Endothelial cell of umbilical vein (primary cell): Measurements from ENCODE around the gene DYNLL2. TPM values are rescaled to one million over a fixed set of nuclear protein-coding genes. Genes with fewer than 3 reads are reported as not detected.

Source experiments
- BruUV-seq: library from RNA; stranded (reverse); fragments of 400-500 nt; replicated peaks from 2 replicates; lab custom pipeline; 2021; lab: Mats Ljungman, UMichigan
- CTCF ChIA-PET: fragments of 300-600, 350-600 bp; sonication (Branson Sonifier 250); formaldehyde crosslinking; loops from one replicate; lab custom pipeline; 2021; ENCODE audit warnings: antibody characterized with exemption, inconsistent platforms; lab: Charles Lee
- POLR2A ChIA-PET: fragments of 300-600, 350-600 bp; sonication (Branson Sonifier 250); formaldehyde crosslinking; loops from one replicate; lab custom pipeline; 2021; ENCODE audit warnings: antibody characterized with exemption, inconsistent platforms; lab: Charles Lee
- DNase-seq: peaks from one replicate; pipeline ENCODE4 v3.0.0-alpha.2; 2011; ENCODE audit warnings: low read depth, low spot score
- FAIRE-seq: peaks from 2 replicates; lab custom pipeline; 2011; peaks lifted over from hg19 to GRCh38; lab: Jason Lieb, UNC
- H2AFZ ChIP-seq: 2 replicates; pipeline ENCODE4 v1.6.0; 2012; ENCODE audit warnings: low read depth, low read length, control low read depth, inconsistent platforms
- H3K27ac ChIP-seq: 2 replicates; pipeline ENCODE4 v1.5.1; 2011; ENCODE audit warnings: low read depth, mild to moderate bottlenecking, control low read depth, low read length, moderate library complexity; ENCODE audit not compliant: insufficient read depth
- H3K27me3 ChIP-seq, 2 experiments: 2 replicates each; pipeline versions ENCODE4 v1.6.0 to v1.6.1; 2011; ENCODE audit warnings: low read length in 2 of 2, mixed read lengths in 1 of 2; ENCODE audit not compliant: control insufficient read depth in 2 of 2, insufficient read depth in 2 of 2
- H3K36me3 ChIP-seq, 2 experiments: 2 replicates in 1 of 2; 3 replicates in 1 of 2; pipeline ENCODE4 v1.5.1; 2011; ENCODE audit warnings: low read length in 2 of 2, mild to moderate bottlenecking in 1 of 2, moderate library complexity in 1 of 2; ENCODE audit not compliant: control insufficient read depth in 2 of 2, insufficient read depth in 2 of 2; ENCODE audit errors: extremely low read depth in 1 of 2
- H3K4me1 ChIP-seq: 3 replicates; pipeline ENCODE4 v1.5.1; 2011; ENCODE audit warnings: mild to moderate bottlenecking, low read length; ENCODE audit not compliant: control insufficient read depth, insufficient read depth; ENCODE audit errors: extremely low read depth
- H3K4me2 ChIP-seq: 2 replicates; pipeline ENCODE4 v1.6.1; 2011; ENCODE audit warnings: low read length, control low read depth, mixed read lengths; ENCODE audit not compliant: insufficient read depth
- H3K4me3 ChIP-seq, 3 experiments: fragments of 200-600 bp in 1 of 3; sonication (generic), shearing (Covaris generic) in 1 of 3; replicated peaks in 1 of 3; 2 replicates each; pipeline ENCODE4 v1.5.1; 2011 to 2016; ENCODE audit warnings: control low read depth in 3 of 3, low read length in 3 of 3, mild to moderate bottlenecking in 2 of 3, inconsistent platforms in 1 of 3, low read depth in 1 of 3, moderate library complexity in 1 of 3; ENCODE audit not compliant: insufficient read depth in 1 of 3
- H3K79me2 ChIP-seq: 2 replicates; pipeline ENCODE4 v1.6.0; 2012; ENCODE audit warnings: low read length, inconsistent platforms; ENCODE audit not compliant: control insufficient read depth, insufficient read depth
- H3K9ac ChIP-seq: replicated peaks from 2 replicates; pipeline ENCODE3; 2011; ENCODE audit warnings: low read length, control low read depth; ENCODE audit not compliant: insufficient read depth; ENCODE audit errors: extremely low read depth
- H3K9me1 ChIP-seq: replicated peaks from 3 replicates; pipeline ENCODE4 v1.6.0; 2011; ENCODE audit warnings: mild to moderate bottlenecking, low read length; ENCODE audit not compliant: control insufficient read depth, insufficient read depth; ENCODE audit errors: extremely low read depth
- H3K9me3 ChIP-seq: replicated peaks from 2 replicates; pipeline ENCODE4 v1.5.1; 2012; ENCODE audit warnings: low read length, inconsistent platforms; ENCODE audit not compliant: control insufficient read depth, insufficient read depth
- H4K20me1 ChIP-seq: replicated peaks from 2 replicates; pipeline ENCODE3; 2011; ENCODE audit warnings: mild to moderate bottlenecking, low read length; ENCODE audit not compliant: control insufficient read depth, insufficient read depth; ENCODE audit errors: extremely low read depth
- EZH2 ChIP-seq: IDR thresholded peaks from 2 replicates; pipeline ENCODE4 v1.6.1; 2012; ENCODE audit warnings: borderline replicate concordance, low read depth, mild to moderate bottlenecking, moderate library complexity, low read length, inconsistent platforms; ENCODE audit not compliant: severe bottlenecking
- FOS ChIP-seq: IDR thresholded peaks from 2 replicates; pipeline ENCODE4 v1.6.1; 2011; ENCODE audit warnings: mild to moderate bottlenecking, low read length, moderate library complexity, borderline replicate concordance; ENCODE audit not compliant: insufficient read depth
- GATA2 ChIP-seq: IDR thresholded peaks from 2 replicates; pipeline ENCODE4 v1.7.0; 2011; ENCODE audit warnings: low read depth, mild to moderate bottlenecking, moderate library complexity, mixed read lengths, low read length; ENCODE audit not compliant: insufficient read length, insufficient read depth
- JUN ChIP-seq: IDR thresholded peaks from 2 replicates; pipeline ENCODE4 v1.6.1; 2011; ENCODE audit warnings: borderline replicate concordance, low read depth; ENCODE audit not compliant: insufficient read length, insufficient read depth
- MYC ChIP-seq: IDR thresholded peaks from one replicate; pipeline ENCODE4 v1.6.1; 2011; ENCODE audit warnings: mild to moderate bottlenecking, low read depth, low read length
- POLR2A ChIP-seq: IDR thresholded peaks from 2 replicates; pipeline ENCODE4 v1.6.1; 2012; ENCODE audit warnings: low read depth, mild to moderate bottlenecking, control low read depth, low read length
- POLR2AphosphoS5 ChIP-seq: IDR thresholded peaks from 2 replicates; pipeline ENCODE4 v1.6.1; 2012; ENCODE audit warnings: low read depth, mild to moderate bottlenecking, control low read depth, low read length, moderate library complexity; ENCODE audit not compliant: insufficient read depth
- dilution Hi-C: fragments of 300-500 bp; cut with MboI; formaldehyde crosslinking; loops from one replicate; pipeline ENCODE4 v1.15.0; 2019; ENCODE audit warnings: low sequenced_read_pairs; ENCODE audit not compliant: extremely low pct_ligation_motif_present
- intact Hi-C: fragments of 100-400 bp; cut with micrococcal nuclease; formaldehyde crosslinking; loops from one replicate; pipeline ENCODE4 v1.10.0; 2022
- polyA plus RNA-seq, 4 experiments: library from polyadenylated mRNA; depleted of rRNA in 3 of 4; stranded (reverse) in 3 of 4; unstranded in 1 of 4; fragments of >200 nt; gene quantifications; 2 replicates each; pipeline versions ENCODE4 v1.2.1 to v1.2.3, GENCODE V29; 2011 to 2012; ENCODE audit warnings: missing spikeins in 1 of 4
- total RNA-seq: library from RNA; stranded (reverse); gene quantifications from 2 replicates; pipeline ENCODE4 v1.2.3, GENCODE V29; 2021
- TF ChIP-seq, protein P1 (sequence below): IDR thresholded peaks from 2 replicates; pipeline ENCODE4 v1.6.1; 2011; ENCODE audit not compliant: insufficient read depth, insufficient read length
- TF ChIP-seq, protein P2 (sequence below), 2 donors: IDR thresholded peaks; 1 replicate in 1 of 2; 2 replicates in 1 of 2; pipeline ENCODE4 v1.5.1; 2011; ENCODE audit warnings: low read length in 2 of 2, mild to moderate bottlenecking in 2 of 2, moderate library complexity in 2 of 2, control low read depth in 1 of 2, inconsistent platforms in 1 of 2, low read depth in 1 of 2; ENCODE audit not compliant: insufficient read depth in 1 of 2; ENCODE audit errors: extremely low read depth in 1 of 2

Gene DYNLL2
- total and polyA plus RNA-seq, 2 donors (not counting 3 experiments of a cell fraction or from before 2014, with no cell fraction given), result 7.4 to 19.0 TPM

DNA sequence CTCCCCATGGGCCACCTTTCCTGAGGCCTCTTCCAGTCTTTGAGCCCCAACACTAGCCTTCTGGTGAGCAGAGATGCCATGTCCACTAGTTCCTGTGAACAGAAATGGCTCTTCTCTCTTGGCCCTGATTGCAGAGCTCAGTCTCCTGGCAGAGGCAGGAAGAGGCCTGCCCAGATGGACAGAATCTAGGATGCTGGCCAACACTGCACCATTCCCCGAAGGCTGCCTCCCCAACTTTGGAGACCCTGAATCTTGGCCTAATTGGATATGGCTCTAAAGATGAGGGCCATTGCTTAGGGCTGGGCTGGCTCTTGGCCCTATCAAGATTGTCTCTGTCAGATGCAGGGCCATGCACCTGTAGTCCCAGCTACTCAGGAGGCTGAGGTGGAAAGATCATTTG is 18.0 kb upstream of the DYNLL2 start:
- Histone ChIP-seq H3K4me2 (no peak overlapping the region), H3K27me3 (peaks cover 0 to 10% of the 10 kb centered on the region in 2 experiments), H2AFZ (no peak overlapping the region), H3K9ac (no peak overlapping the region), H3K4me1 (no peaks in the 10 kb centered on the region), H3K9me1 (no peaks in the 10 kb centered on the region), H3K4me3 (no peak overlapping the region), H3K9me3 (no peaks in the 10 kb centered on the region), H3K27ac (no peak overlapping the region), H3K36me3 (no peaks in the 10 kb centered on the region), H4K20me1 (no peaks in the 10 kb centered on the region), H3K79me2 (no peaks in the 10 kb centered on the region)
- no peak for DNase-seq
- POLR2A ChIA-PET, result no interaction called here
- intact Hi-C loops (no loop called here), dilution Hi-C loops (no loop called here)
- TF ChIP-seq POLR2A (no peak), GATA2 (no peak), JUN (no peak), EZH2 (no peak), MYC (no peak), POLR2AphosphoS5 (no peak), FOS (no peak)
- TF ChIP-seq, protein P1, sequence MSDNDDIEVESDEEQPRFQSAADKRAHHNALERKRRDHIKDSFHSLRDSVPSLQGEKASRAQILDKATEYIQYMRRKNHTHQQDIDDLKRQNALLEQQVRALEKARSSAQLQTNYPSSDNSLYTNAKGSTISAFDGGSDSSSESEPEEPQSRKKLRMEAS, result no peak
- TF ChIP-seq, protein P2, sequence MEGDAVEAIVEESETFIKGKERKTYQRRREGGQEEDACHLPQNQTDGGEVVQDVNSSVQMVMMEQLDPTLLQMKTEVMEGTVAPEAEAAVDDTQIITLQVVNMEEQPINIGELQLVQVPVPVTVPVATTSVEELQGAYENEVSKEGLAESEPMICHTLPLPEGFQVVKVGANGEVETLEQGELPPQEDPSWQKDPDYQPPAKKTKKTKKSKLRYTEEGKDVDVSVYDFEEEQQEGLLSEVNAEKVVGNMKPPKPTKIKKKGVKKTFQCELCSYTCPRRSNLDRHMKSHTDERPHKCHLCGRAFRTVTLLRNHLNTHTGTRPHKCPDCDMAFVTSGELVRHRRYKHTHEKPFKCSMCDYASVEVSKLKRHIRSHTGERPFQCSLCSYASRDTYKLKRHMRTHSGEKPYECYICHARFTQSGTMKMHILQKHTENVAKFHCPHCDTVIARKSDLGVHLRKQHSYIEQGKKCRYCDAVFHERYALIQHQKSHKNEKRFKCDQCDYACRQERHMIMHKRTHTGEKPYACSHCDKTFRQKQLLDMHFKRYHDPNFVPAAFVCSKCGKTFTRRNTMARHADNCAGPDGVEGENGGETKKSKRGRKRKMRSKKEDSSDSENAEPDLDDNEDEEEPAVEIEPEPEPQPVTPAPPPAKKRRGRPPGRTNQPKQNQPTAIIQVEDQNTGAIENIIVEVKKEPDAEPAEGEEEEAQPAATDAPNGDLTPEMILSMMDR (IDR thresholded peaks at IDR 0.05; ENCODE audit: extremely low read depth in 1 of 2, insufficient read depth in 1 of 2, low read depth in 1 of 2, low read length in 2 of 2), result no peak
- FAIRE-seq, result no peak
- BruUV-seq, result no TSS peak
- CTCF ChIA-PET, result no interaction called here
